Retinal pigment epithelial cell (primary cell): Measurements from ENCODE around the gene CSNK2A3.

Experiments used
- DNase-seq: peaks from one replicate; pipeline ENCODE4 v3.0.0-alpha.2; 2010; ENCODE audit warnings: low read depth
- H3K4me3 ChIP-seq: 2 replicates; pipeline ENCODE4 v1.5.1; 2011; ENCODE audit warnings: mild to moderate bottlenecking, low read length, control low read depth, moderate library complexity
- CTCF ChIP-seq: conservative IDR thresholded peaks from 2 replicates; pipeline ENCODE4 v1.5.1; 2011; ENCODE audit warnings: low read depth, low read length, control low read depth, inconsistent platforms

CSNK2A3 gene

DNA sequence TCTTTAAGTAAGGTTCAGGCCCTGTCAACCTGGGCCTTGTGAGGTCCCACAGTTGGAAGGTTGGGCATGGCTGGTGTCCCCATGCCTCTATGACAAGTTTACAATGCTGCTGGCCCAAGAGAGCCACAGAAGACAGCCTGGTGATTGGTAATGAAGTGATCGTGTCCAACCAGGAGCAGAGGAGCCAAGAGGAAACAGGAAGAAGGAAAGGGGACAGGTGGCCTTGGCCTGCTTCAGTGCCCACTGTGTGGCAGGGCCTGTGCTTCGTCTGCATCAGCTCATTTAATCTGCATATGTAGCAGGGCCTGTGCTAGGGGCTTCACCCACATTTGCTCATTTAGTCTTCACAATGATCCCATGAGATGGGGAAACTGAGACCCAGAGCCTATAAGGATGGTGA, 42.1 kb upstream of the CSNK2A3 start:
- no peak overlapping the region for H3K4me3 ChIP-seq
- no peak for TF ChIP-seq CTCF

GRCh38 chr11:11394241-11394640, 41.2 kb upstream of the CSNK2A3 start:
- DNase-seq, result no peak
- no peak overlapping the region for H3K4me3 ChIP-seq

More for the DNA sequence above, 42.1 kb upstream of the CSNK2A3 start:
- DNase-seq, result no peak

DNA sequence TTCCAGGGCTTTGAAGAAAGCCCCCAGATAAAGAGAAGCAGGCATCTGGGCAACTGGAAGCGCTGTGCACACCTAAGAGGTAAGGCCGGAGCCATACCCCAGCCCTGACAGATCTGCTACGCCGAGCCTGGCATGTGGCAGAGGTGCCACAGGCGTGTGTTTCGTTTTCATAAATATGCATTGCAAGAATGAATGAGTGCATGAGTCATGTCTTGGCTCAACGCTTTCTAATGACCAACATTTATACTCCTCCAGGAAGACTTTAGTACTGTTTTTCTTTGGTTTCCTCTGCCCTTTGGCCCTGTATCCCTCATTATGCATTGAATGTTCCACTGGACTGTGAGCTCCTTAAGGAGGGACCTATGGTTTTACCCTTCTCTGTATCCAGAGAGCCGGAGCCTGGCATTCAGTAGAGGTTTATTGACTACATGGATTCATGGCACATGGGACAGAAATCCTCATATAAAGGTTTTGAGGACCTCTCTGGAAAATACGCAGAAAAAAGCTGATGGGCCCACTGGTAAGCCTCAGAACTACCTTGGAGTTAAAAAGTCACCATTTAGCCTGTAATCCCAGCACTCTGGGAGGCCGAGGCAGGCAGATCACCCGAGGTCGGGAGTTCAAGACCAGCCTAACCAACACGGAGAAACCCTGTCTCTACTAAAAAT, 38.9 kb upstream of the CSNK2A3 start:
- no peak overlapping the region for H3K4me3 ChIP-seq
- no peak for TF ChIP-seq CTCF
- peak; percentile 65 for DNase-seq

More at GRCh38 chr11:11394241-11394640, 41.2 kb upstream of the CSNK2A3 start:
- no peak for TF ChIP-seq CTCF

DNA sequence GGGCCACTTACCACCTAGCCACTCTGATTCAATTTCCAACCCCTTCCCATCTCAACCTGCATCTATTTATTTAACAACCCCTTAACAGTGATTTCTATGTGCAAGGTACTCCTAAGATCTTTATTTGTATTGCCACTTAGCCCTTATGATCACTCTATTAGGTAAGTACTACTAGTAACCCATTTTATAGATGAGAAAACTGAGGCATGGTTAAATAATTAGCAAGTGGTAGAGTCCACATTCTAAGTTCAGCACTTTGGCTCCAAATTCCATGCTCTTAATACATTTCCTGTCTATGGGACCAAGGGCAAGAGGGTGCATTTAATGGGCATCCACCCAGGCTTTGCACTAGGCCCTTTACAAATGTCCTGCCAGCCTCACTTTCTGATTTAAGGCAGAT, 38.1 kb upstream of the CSNK2A3 start:
- DNase-seq, result no peak
- no peak overlapping the region for H3K4me3 ChIP-seq
- TF ChIP-seq CTCF, result no peak

- no peak for DNase-seq
- H3K4me3 ChIP-seq, result no peak overlapping the region
- no peak for TF ChIP-seq CTCF
These were observed 37.2 kb upstream of the CSNK2A3 start for GRCh38 chr11:11390068-11390771.

DNA sequence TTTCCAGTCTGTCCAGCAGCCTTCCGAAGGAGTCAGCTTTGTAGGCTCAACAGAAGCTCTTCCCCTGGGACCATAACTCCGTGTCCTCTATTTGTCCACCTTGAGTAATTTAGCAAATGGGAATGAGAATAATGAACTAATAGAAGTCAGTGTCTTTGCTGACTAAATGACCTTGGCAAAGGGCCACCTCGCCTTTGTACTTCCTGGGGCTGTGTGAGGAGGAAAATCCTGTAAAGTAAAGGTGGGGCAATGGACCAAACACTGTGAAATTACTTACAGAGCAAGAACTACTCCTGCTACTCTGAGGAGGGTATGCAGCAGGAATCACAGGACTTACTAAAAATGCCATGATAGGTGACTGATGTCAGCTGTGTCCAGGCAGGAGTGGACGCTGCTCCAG, 36.2 kb upstream of the CSNK2A3 start:
- no peak for DNase-seq

More for the DNA sequence above, 36.2 kb upstream of the CSNK2A3 start:
- no peak for TF ChIP-seq CTCF
- H3K4me3 ChIP-seq, result no peak overlapping the region
